Measurements from ENCODE around the gene APCDD1. TPM values are rescaled to one million over a fixed set of nuclear protein-coding genes. Genes with fewer than 3 reads are reported as not detected.

APCDD1 gene
- total RNA-seq, 1 experiment from 2014 or later: not detected

DNA sequence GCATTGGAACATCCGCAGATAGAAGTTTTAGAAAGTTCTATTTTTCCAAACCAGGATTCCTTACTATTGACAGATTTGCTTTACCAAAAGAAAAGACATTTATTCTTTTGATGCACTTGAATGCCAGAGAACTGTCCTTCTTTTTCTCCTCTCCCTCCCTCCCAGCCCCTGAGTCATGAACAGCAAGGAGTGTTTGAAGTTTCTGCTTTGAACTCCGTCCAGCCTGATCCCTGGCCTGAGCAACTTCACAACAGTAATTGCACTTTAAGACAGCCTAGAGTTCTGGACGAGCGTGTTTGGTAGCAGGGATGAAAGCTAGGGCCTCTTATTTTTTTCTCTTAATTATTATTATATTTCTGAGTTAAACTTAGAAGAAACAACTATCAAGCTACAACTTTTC is 33.6 kb downstream of the APCDD1 start:
- peaks cover 56% of the 10 kb centered on the region for H3K27me3 Mint-ChIP-seq (ENCODE audit: unreplicated experiment)
- intact Hi-C loops (cut with micrococcal nuclease; ENCODE audit: unreplicated experiment): no loop called here
- no peak overlapping the region for H3K4me3 Mint-ChIP-seq (ENCODE audit: low read depth, unreplicated experiment)
- BruUV-seq (replicated peaks): no TSS peak
- CTCF ChIA-PET: interaction anchor here (0.7 kb wide), 1 partner anchor 413 kb away, joined by 4 read pairs; no protein-coding TSS in a partner anchor
- no peak overlapping the region for H3K27ac Mint-ChIP-seq (ENCODE audit: unreplicated experiment)
- TF ChIP-seq, protein P1, sequence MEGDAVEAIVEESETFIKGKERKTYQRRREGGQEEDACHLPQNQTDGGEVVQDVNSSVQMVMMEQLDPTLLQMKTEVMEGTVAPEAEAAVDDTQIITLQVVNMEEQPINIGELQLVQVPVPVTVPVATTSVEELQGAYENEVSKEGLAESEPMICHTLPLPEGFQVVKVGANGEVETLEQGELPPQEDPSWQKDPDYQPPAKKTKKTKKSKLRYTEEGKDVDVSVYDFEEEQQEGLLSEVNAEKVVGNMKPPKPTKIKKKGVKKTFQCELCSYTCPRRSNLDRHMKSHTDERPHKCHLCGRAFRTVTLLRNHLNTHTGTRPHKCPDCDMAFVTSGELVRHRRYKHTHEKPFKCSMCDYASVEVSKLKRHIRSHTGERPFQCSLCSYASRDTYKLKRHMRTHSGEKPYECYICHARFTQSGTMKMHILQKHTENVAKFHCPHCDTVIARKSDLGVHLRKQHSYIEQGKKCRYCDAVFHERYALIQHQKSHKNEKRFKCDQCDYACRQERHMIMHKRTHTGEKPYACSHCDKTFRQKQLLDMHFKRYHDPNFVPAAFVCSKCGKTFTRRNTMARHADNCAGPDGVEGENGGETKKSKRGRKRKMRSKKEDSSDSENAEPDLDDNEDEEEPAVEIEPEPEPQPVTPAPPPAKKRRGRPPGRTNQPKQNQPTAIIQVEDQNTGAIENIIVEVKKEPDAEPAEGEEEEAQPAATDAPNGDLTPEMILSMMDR (IDR thresholded peaks at IDR 0.05; ENCODE audit: unreplicated experiment): no peak
- no peaks in the 10 kb centered on the region for H3K36me3 Mint-ChIP-seq (ENCODE audit: insufficient read depth, unreplicated experiment)
- no peak for DNase-seq
- H3K4me1 Mint-ChIP-seq (ENCODE audit: low read depth, unreplicated experiment): no peaks in the 10 kb centered on the region
- H3K9me3 Mint-ChIP-seq (ENCODE audit: low read depth, unreplicated experiment): no peaks in the 10 kb centered on the region

DNA sequence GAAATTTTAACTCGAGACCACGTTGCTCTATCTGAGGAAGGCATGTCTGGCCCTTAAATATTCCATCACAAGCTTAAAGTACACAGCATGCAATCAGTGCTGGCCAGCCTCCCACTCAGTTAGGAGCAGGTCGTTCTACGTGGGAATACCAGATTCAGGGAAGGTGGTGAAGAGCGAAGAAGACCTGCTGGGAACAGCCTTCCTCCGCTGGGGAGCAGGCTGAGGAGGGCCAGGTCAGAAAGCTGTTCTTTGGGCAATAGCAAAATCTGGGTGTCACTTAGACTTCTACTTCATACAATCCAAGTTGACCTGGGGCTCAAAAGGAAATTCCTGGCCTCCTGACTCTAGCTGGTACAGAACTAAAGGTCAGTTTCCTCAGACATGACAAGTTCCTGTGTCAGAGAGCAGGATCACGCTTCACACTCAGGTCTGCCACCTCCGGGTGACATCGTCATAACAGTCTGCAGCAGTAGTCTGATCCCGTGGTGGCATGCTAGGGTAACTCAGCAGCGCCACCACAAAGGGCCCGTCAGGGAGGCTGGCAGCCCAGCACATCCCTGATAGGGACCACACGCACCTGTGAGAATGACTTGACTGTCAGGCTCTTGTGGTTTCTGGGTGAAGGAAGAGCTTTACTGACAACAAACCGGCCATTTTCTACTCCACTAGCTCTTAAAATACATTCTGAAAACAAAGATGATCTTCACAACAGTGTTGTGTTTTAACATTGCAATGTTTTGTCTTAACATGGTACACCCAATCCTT is 36.1 kb downstream of the APCDD1 start:
- no peak overlapping the region for H3K27ac Mint-ChIP-seq (ENCODE audit: unreplicated experiment)
- DNase-seq: peak; percentile 71
- CTCF ChIA-PET: no interaction called here
- TF ChIP-seq, protein P1 (IDR thresholded peaks at IDR 0.05; ENCODE audit: unreplicated experiment): peak; percentile 46
- intact Hi-C loops (cut with micrococcal nuclease; ENCODE audit: unreplicated experiment): no loop called here
- no peak overlapping the region for H3K4me3 Mint-ChIP-seq (ENCODE audit: low read depth, unreplicated experiment)
- peaks cover 51% of the 10 kb centered on the region for H3K27me3 Mint-ChIP-seq (ENCODE audit: unreplicated experiment)
- H3K4me1 Mint-ChIP-seq (ENCODE audit: low read depth, unreplicated experiment): no peaks in the 10 kb centered on the region
- H3K36me3 Mint-ChIP-seq (ENCODE audit: insufficient read depth, unreplicated experiment): no peaks in the 10 kb centered on the region
- no peaks in the 10 kb centered on the region for H3K9me3 Mint-ChIP-seq (ENCODE audit: low read depth, unreplicated experiment)
- no TSS peak for BruUV-seq (replicated peaks)

DNA sequence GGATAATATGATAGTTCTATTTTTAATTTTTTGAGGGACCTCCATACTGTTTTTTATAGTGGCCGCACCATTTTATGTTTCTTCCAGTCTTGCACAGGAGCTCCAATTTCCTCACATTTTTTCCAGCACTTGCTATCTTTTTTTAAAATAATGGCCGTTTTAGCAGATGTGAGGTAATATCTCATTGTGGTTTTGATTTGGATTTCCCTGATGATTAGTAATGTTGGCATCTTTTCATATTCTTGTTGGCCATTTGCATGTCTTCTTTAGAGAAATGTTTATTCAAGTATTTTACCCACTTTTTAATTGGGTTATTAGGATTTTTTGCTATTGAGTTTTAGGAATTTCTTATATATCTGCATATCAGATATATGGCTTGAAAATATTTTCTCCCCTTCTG is 41.5 kb downstream of the APCDD1 start:
- no peaks in the 10 kb centered on the region for H3K9me3 Mint-ChIP-seq (ENCODE audit: low read depth, unreplicated experiment)
- intact Hi-C loops (cut with micrococcal nuclease; ENCODE audit: unreplicated experiment): no loop called here
- DNase-seq: no peak
- CTCF ChIA-PET: no interaction called here
- H3K4me1 Mint-ChIP-seq (ENCODE audit: low read depth, unreplicated experiment): no peaks in the 10 kb centered on the region
- H3K36me3 Mint-ChIP-seq (ENCODE audit: insufficient read depth, unreplicated experiment): no peaks in the 10 kb centered on the region
- H3K27ac Mint-ChIP-seq (ENCODE audit: unreplicated experiment): no peak overlapping the region
- H3K4me3 Mint-ChIP-seq (ENCODE audit: low read depth, unreplicated experiment): no peak overlapping the region
- TF ChIP-seq, protein P1 (IDR thresholded peaks at IDR 0.05; ENCODE audit: unreplicated experiment): no peak
- no TSS peak for BruUV-seq (replicated peaks)
- peaks cover 71% of the 10 kb centered on the region for H3K27me3 Mint-ChIP-seq (ENCODE audit: unreplicated experiment)

DNA sequence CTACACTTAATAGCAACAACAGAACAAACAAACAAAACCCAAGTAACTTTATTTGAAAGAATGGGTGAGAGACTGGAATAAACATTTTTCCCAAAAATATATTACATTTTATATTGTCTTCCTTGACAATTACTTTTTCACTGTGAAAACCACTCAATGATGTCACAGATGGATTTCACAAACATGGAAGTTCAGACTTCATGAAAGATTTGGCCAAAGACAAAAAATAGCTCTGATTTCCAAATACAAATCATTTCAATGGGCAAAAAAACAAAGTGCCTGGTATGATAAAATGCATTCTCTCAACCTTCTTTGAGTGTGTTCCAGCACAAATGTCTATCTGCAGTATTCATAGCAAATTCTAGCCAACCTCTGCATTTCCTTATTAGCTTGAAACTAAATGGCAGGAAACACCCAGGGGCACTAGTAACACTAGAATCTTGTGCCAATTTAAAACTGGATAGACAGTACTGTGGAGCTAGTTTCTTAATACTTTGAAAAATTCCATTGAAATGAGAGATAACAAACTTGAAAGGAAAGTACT is 42.8 kb downstream of the APCDD1 start:
- intact Hi-C loops (cut with micrococcal nuclease; ENCODE audit: unreplicated experiment): no loop called here
- Mint-ChIP-seq H3K4me3 (ENCODE audit: low read depth, unreplicated experiment) (no peak overlapping the region), H3K9me3 (ENCODE audit: low read depth, unreplicated experiment) (no peaks in the 10 kb centered on the region), H3K27me3 (ENCODE audit: unreplicated experiment) (peaks cover 84% of the 10 kb centered on the region), H3K27ac (ENCODE audit: unreplicated experiment) (no peak overlapping the region), H3K36me3 (ENCODE audit: insufficient read depth, unreplicated experiment) (no peaks in the 10 kb centered on the region), H3K4me1 (ENCODE audit: low read depth, unreplicated experiment) (no peaks in the 10 kb centered on the region)
- no TSS peak for BruUV-seq (replicated peaks)
- TF ChIP-seq, protein P1 (IDR thresholded peaks at IDR 0.05; ENCODE audit: unreplicated experiment): no peak
- CTCF ChIA-PET: no interaction called here
- DNase-seq: no peak
